Neural cell (in vitro differentiated cells): ENCODE results near the gene HSBP1L1. TPM values are rescaled to one million over a fixed set of nuclear protein-coding genes. Genes with fewer than 3 reads are reported as not detected.

Experiments used
- H2AFZ ChIP-seq: fragments of 200-600, 300-800 bp; sonication (generic), shearing (Covaris generic); 2 replicates; pipeline ENCODE4 v1.6.0; 2014; ENCODE audit warnings: low read depth, mild to moderate bottlenecking, antibody characterized with exemption, low read length, moderate library complexity
- H3F3A ChIP-seq: fragments of 200-600 bp; shearing (Covaris generic); 2 replicates; pipeline ENCODE4 v1.6.1; 2016; ENCODE audit warnings: mild to moderate bottlenecking, moderate library complexity, mixed read lengths, antibody characterized with exemption, low read length; ENCODE audit not compliant: insufficient read depth, poor library complexity, severe bottlenecking
- H3K27ac ChIP-seq: fragments of 200-600, 300-800 bp; sonication (generic), shearing (Covaris generic); 2 replicates; pipeline ENCODE4 v1.5.1; 2014; ENCODE audit warnings: mild to moderate bottlenecking, low read length, moderate library complexity
- H3K27me3 ChIP-seq: fragments of 300-800, 200-600 bp; sonication (generic), shearing (Covaris generic); 2 replicates; pipeline ENCODE4 v1.6.0; 2014; ENCODE audit warnings: mild to moderate bottlenecking, low read depth, low read length, moderate library complexity; ENCODE audit not compliant: insufficient read depth
- H3K36me3 ChIP-seq: fragments of 300-800, 200-600 bp; sonication (generic), shearing (Covaris generic); 2 replicates; pipeline ENCODE4 v1.5.1; 2014; ENCODE audit warnings: mild to moderate bottlenecking, antibody characterized with exemption, low read length, moderate library complexity; ENCODE audit not compliant: insufficient read depth
- H3K4me2 ChIP-seq: fragments of 300-800, 200-600 bp; sonication (generic), shearing (Covaris generic); 2 replicates; pipeline ENCODE4 v1.6.0; 2014; ENCODE audit warnings: mild to moderate bottlenecking, low read length
- H3K4me3 ChIP-seq: fragments of 300-800, 200-600 bp; sonication (generic), shearing (Covaris generic); 2 replicates; pipeline ENCODE4 v1.5.1; 2014; ENCODE audit warnings: mild to moderate bottlenecking, low read length, moderate library complexity
- H3K79me2 ChIP-seq: fragments of 200-600 bp; shearing (Covaris generic); replicated peaks from 2 replicates; pipeline ENCODE4 v1.6.0; 2014; ENCODE audit warnings: mild to moderate bottlenecking, low read length, moderate library complexity; ENCODE audit not compliant: insufficient read depth
- H3K9ac ChIP-seq: fragments of 300-800, 200-600 bp; sonication (generic), shearing (Covaris generic); 2 replicates; pipeline ENCODE4 v1.6.1; 2016; ENCODE audit warnings: mild to moderate bottlenecking, low read length, mixed read lengths
- H3K9me2 ChIP-seq: fragments of 200-600 bp; shearing (Covaris generic); 2 replicates; pipeline ENCODE4 v1.6.1; 2016; ENCODE audit warnings: mild to moderate bottlenecking, low read length, mixed read lengths; ENCODE audit not compliant: insufficient read depth
- H3K9me3 ChIP-seq: fragments of 200-600, 300-800 bp; sonication (generic), shearing (Covaris generic); 2 replicates; pipeline ENCODE4 v1.6.1; 2016; ENCODE audit warnings: mild to moderate bottlenecking, mixed run types, low read length, moderate library complexity, mixed read lengths
- H4K20me1 ChIP-seq: fragments of 200-600 bp; shearing (Covaris generic); 2 replicates; pipeline ENCODE4 v1.6.1; 2016; ENCODE audit warnings: mild to moderate bottlenecking, mixed run types; ENCODE audit not compliant: insufficient read depth
- EP300 ChIP-seq: fragments of 450-650 bp; conservative IDR thresholded peaks from 2 replicates; pipeline ENCODE4 v1.6.1; 2014; ENCODE audit warnings: antibody characterized with exemption, mild to moderate bottlenecking, moderate library complexity; ENCODE audit not compliant: poor library complexity, severe bottlenecking
- EZH2 ChIP-seq: fragments of 200-600, 300-800 bp; shearing (Covaris generic), sonication (generic); IDR thresholded peaks from 2 replicates; pipeline ENCODE4 v1.6.1; 2014; ENCODE audit warnings: antibody characterized with exemption, low read length, borderline replicate concordance, mild to moderate bottlenecking; ENCODE audit not compliant: insufficient read depth, poor library complexity, severe bottlenecking
- MXI1 ChIP-seq: fragments of 450-650 bp; conservative IDR thresholded peaks from 2 replicates; pipeline ENCODE4 v1.6.1; 2014; ENCODE audit warnings: antibody characterized with exemption, mild to moderate bottlenecking; ENCODE audit not compliant: poor library complexity, severe bottlenecking
- POLR2AphosphoS5 ChIP-seq: IDR thresholded peaks from 2 replicates; pipeline ENCODE4 v1.6.1; 2012
- RAD21 ChIP-seq: fragments of 450-650 bp; conservative IDR thresholded peaks from 2 replicates; pipeline ENCODE4 v1.6.1; 2014; ENCODE audit warnings: antibody characterized with exemption, mild to moderate bottlenecking, moderate library complexity
- SMC3 ChIP-seq: fragments of 450-650 bp; conservative IDR thresholded peaks from 2 replicates; pipeline ENCODE4 v1.6.1; 2014; ENCODE audit warnings: antibody characterized with exemption, mild to moderate bottlenecking, moderate library complexity; ENCODE audit not compliant: poor library complexity
- TAF1 ChIP-seq: IDR thresholded peaks from 2 replicates; pipeline ENCODE4 v1.6.1; 2012; ENCODE audit warnings: low read depth
- polyA plus RNA-seq: library from polyadenylated mRNA; depleted of rRNA; stranded (reverse); fragments of >200 nt; gene quantifications from 2 replicates; pipeline ENCODE4 v1.2.3, GENCODE V29; 2014
- TF ChIP-seq, protein P1 (sequence below): IDR thresholded peaks from 2 replicates; pipeline ENCODE4 v1.6.1; 2012; ENCODE audit warnings: borderline replicate concordance
- TF ChIP-seq, protein P2 (sequence below): fragments of 450-650 bp; IDR thresholded peaks from 2 replicates; pipeline ENCODE4 v1.5.1; 2014; ENCODE audit warnings: antibody characterized with exemption, mild to moderate bottlenecking, moderate library complexity; ENCODE audit not compliant: poor library complexity, severe bottlenecking

HSBP1L1 gene
- polyA plus RNA-seq, 1 donor from 2014 or later = 0.84 TPM

DNA sequence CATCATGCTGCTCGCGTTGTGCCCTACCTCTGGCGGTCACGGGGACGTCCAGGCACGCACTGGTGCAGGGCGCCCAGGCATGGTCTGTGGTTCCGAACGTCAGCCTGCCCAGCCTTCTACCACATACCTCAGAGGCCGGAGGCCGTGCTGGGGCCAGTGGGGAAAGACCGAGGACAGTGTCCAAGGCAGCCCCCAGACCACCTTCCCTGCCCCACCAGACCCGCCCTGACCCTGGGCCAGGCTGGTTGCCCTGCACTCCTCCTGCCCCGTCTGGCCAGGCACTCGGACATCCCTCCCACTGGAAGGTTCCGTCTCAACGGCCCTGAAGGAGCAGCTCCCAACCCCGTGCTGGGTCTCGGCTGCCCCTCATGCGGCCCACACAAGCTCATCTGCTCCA lies 45.8 kb upstream of the HSBP1L1 start:
- no peak overlapping the region for H3K27ac ChIP-seq
- TF ChIP-seq SMC3 (no peak), TAF1 (no peak), POLR2AphosphoS5 (no peak), EP300 (no peak), EZH2 (no peak), RAD21 (no peak), MXI1 (no peak)
- TF ChIP-seq, protein P1, sequence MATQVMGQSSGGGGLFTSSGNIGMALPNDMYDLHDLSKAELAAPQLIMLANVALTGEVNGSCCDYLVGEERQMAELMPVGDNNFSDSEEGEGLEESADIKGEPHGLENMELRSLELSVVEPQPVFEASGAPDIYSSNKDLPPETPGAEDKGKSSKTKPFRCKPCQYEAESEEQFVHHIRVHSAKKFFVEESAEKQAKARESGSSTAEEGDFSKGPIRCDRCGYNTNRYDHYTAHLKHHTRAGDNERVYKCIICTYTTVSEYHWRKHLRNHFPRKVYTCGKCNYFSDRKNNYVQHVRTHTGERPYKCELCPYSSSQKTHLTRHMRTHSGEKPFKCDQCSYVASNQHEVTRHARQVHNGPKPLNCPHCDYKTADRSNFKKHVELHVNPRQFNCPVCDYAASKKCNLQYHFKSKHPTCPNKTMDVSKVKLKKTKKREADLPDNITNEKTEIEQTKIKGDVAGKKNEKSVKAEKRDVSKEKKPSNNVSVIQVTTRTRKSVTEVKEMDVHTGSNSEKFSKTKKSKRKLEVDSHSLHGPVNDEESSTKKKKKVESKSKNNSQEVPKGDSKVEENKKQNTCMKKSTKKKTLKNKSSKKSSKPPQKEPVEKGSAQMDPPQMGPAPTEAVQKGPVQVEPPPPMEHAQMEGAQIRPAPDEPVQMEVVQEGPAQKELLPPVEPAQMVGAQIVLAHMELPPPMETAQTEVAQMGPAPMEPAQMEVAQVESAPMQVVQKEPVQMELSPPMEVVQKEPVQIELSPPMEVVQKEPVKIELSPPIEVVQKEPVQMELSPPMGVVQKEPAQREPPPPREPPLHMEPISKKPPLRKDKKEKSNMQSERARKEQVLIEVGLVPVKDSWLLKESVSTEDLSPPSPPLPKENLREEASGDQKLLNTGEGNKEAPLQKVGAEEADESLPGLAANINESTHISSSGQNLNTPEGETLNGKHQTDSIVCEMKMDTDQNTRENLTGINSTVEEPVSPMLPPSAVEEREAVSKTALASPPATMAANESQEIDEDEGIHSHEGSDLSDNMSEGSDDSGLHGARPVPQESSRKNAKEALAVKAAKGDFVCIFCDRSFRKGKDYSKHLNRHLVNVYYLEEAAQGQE = no peak
- TF ChIP-seq, protein P2, sequence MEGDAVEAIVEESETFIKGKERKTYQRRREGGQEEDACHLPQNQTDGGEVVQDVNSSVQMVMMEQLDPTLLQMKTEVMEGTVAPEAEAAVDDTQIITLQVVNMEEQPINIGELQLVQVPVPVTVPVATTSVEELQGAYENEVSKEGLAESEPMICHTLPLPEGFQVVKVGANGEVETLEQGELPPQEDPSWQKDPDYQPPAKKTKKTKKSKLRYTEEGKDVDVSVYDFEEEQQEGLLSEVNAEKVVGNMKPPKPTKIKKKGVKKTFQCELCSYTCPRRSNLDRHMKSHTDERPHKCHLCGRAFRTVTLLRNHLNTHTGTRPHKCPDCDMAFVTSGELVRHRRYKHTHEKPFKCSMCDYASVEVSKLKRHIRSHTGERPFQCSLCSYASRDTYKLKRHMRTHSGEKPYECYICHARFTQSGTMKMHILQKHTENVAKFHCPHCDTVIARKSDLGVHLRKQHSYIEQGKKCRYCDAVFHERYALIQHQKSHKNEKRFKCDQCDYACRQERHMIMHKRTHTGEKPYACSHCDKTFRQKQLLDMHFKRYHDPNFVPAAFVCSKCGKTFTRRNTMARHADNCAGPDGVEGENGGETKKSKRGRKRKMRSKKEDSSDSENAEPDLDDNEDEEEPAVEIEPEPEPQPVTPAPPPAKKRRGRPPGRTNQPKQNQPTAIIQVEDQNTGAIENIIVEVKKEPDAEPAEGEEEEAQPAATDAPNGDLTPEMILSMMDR = no peak
- no peak overlapping the region for H2AFZ ChIP-seq
- H3K27me3 ChIP-seq = no peaks in the 10 kb centered on the region
- no peaks in the 10 kb centered on the region for H4K20me1 ChIP-seq
- H3K4me3 ChIP-seq = no peak overlapping the region
- peaks cover 33% of the 10 kb centered on the region for H3K9me3 ChIP-seq
- no peaks in the 10 kb centered on the region for H3K9me2 ChIP-seq
- no peak overlapping the region for H3K9ac ChIP-seq
- H3K79me2 ChIP-seq = no peaks in the 10 kb centered on the region
- peaks cover 20% of the 10 kb centered on the region for H3K36me3 ChIP-seq
- no peak overlapping the region for H3K4me2 ChIP-seq
- no peaks in the 10 kb centered on the region for H3F3A ChIP-seq

DNA sequence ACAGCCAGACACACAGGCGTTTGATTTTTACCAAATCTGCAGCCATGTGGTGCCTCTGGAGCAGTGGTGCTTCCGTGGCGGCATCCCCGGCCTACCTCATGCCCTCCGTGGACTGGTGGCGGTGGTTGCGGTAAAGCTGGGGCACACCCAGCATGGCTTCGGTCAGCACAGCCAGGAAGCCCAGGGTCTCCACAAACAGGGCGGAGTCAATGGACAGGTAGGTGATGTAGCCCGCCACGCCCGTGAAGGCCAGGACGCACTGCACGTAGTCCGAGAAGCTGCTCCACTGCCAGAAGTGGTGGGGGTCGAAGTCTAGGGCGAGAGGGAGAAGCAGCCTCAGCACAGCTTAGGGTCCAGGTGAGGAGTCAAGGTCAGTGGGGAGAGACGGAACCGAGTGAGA lies 45.4 kb upstream of the HSBP1L1 start:
- no peak for TF ChIP-seq TAF1
- H3K36me3 ChIP-seq = peaks cover 19% of the 10 kb centered on the region

More for the DNA sequence above, 45.4 kb upstream of the HSBP1L1 start:
- Histone ChIP-seq H3K27me3 (no peaks in the 10 kb centered on the region), H3K79me2 (no peaks in the 10 kb centered on the region), H4K20me1 (no peaks in the 10 kb centered on the region), H3K9me3 (peaks cover 37% of the 10 kb centered on the region), H3K4me3 (no peak overlapping the region), H3K27ac (no peak overlapping the region), H2AFZ (no peak overlapping the region), H3K9ac (no peak overlapping the region), H3K9me2 (no peaks in the 10 kb centered on the region), H3K4me2 (no peak overlapping the region), H3F3A (no peaks in the 10 kb centered on the region)
